ENCODE results near the gene EPB41L1. TPM values are rescaled to one million over a fixed set of nuclear protein-coding genes. Genes with fewer than 3 reads are reported as not detected.

Gene EPB41L1
- total RNA-seq, 2 donors from 2014 or later = 81.1 to 102 TPM

DNA sequence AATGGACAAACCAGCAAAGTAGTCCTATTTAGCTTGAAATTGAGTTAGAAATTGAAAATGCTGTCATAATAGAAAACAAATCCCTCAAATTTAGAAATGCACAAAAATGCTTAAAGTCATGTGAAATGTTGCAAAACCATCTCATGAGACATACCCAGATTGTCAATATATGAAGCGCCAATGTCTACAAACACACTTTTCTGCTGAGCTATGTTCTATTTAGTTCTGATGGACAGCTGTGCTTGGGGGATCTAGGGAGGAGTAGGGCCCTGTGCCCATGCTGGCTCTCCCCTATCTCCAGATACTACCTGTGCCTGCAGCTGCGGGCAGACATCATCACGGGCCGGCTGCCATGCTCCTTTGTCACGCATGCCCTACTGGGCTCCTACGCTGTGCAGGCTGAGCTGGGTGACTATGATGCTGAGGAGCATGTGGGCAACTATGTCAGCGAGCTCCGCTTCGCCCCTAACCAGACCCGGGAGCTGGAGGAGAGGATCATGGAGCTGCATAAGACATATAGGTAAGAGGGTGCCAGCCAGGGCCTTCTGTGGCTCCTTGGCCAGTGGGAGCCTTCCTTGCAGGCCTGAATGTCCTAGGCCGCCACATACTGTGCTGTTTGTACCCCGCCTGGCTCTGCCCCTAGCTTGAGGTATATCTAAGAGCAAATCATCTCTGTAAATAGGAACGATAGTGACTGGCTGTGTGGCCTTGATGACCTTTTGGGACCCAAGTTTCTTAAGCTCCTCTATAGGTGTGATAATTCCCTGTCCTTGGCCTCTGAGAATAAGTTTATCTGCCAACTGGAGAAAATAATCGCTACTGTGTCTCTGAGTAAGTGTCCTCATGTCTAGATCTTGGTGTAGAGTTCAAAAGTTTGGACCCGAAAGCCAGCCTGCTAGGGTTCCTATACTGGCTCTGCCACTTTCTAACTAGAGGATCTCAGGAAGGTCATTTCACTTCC, 30.6 kb downstream of the EPB41L1 start:
- TF ChIP-seq CTCF (IDR thresholded peaks at IDR 0.05) = no peak
- H3K36me3 ChIP-seq = peaks cover 11% of the 10 kb centered on the region

GRCh38 chr20:36193977-36194712, 39.6 kb downstream of the EPB41L1 start:
- no peak overlapping the region for H3K27ac ChIP-seq
- H3K9me3 ChIP-seq = no peaks in the 10 kb centered on the region
- H3K27me3 ChIP-seq (replicated peaks; ENCODE audit: insufficient read depth) = no peaks in the 10 kb centered on the region
- DNase-seq (ENCODE audit: low spot score) = no peak
- no peak overlapping the region for H3K4me3 ChIP-seq
- H3K36me3 ChIP-seq = peaks cover 36% of the 10 kb centered on the region
- no peaks in the 10 kb centered on the region for H3K4me1 ChIP-seq (ENCODE audit: control insufficient read depth in 1 of 2, low read depth in 2 of 2)
- no peak for TF ChIP-seq CTCF (IDR thresholded peaks at IDR 0.05)
- no peak for ATAC-seq (ENCODE audit: insufficient number of reproducible peaks, low FRiP score, low read depth)

More for the DNA sequence above, 30.6 kb downstream of the EPB41L1 start:
- no peaks in the 10 kb centered on the region for H3K27me3 ChIP-seq (replicated peaks; ENCODE audit: insufficient read depth)
- ATAC-seq (ENCODE audit: insufficient number of reproducible peaks, low FRiP score, low read depth) (no peak), DNase-seq (ENCODE audit: low spot score) (no peak)
- no peaks in the 10 kb centered on the region for H3K9me3 ChIP-seq
- no peak overlapping the region for H3K27ac ChIP-seq
- no peak overlapping the region for H3K4me3 ChIP-seq
- no peaks in the 10 kb centered on the region for H3K4me1 ChIP-seq (ENCODE audit: control insufficient read depth in 1 of 2, low read depth in 2 of 2)

GRCh38 chr20:36196676-36197075, 42.1 kb downstream of the EPB41L1 start:
- Histone ChIP-seq H3K36me3 (peaks cover 17% of the 10 kb centered on the region), H3K27me3 (replicated peaks; ENCODE audit: insufficient read depth) (no peaks in the 10 kb centered on the region), H3K27ac (no peak overlapping the region), H3K4me1 (ENCODE audit: control insufficient read depth in 1 of 2, low read depth in 2 of 2) (no peaks in the 10 kb centered on the region), H3K4me3 (no peak overlapping the region), H3K9me3 (no peaks in the 10 kb centered on the region)
- TF ChIP-seq CTCF (IDR thresholded peaks at IDR 0.05) = no peak
- DNase-seq (ENCODE audit: low spot score) = no peak
- ATAC-seq (ENCODE audit: insufficient number of reproducible peaks, low FRiP score, low read depth) = no peak

GRCh38 chr20:36197271-36197670, 42.7 kb downstream of the EPB41L1 start:
- H3K9me3 ChIP-seq = no peaks in the 10 kb centered on the region
- no peaks in the 10 kb centered on the region for H3K27me3 ChIP-seq (replicated peaks; ENCODE audit: insufficient read depth)
- no peak overlapping the region for H3K27ac ChIP-seq
- DNase-seq (ENCODE audit: low spot score) (no peak), ATAC-seq (ENCODE audit: insufficient number of reproducible peaks, low FRiP score, low read depth) (no peak)
- H3K36me3 ChIP-seq = peaks cover 19% of the 10 kb centered on the region
- H3K4me3 ChIP-seq = no peak overlapping the region
- no peaks in the 10 kb centered on the region for H3K4me1 ChIP-seq (ENCODE audit: control insufficient read depth in 1 of 2, low read depth in 2 of 2)
- no peak for TF ChIP-seq CTCF (IDR thresholded peaks at IDR 0.05)

Data from thoracic aorta (tissue), 2 donors.